ENCODE data around the gene UTS2R. TPM values are rescaled to one million over a fixed set of nuclear protein-coding genes. Genes with fewer than 3 reads are reported as not detected.
A peak's percentile ranks its signal among the peaks of the same experiment; 100 is the strongest.
"Not testable (repeated sequence)": the region's sequence is repeated elsewhere in the genome, so short reads cannot be mapped to it uniquely, and the experiment has no call there.

UTS2R gene
- polyA plus RNA-seq, 5 donors: 0.45 TPM; not detected in 4

DNA sequence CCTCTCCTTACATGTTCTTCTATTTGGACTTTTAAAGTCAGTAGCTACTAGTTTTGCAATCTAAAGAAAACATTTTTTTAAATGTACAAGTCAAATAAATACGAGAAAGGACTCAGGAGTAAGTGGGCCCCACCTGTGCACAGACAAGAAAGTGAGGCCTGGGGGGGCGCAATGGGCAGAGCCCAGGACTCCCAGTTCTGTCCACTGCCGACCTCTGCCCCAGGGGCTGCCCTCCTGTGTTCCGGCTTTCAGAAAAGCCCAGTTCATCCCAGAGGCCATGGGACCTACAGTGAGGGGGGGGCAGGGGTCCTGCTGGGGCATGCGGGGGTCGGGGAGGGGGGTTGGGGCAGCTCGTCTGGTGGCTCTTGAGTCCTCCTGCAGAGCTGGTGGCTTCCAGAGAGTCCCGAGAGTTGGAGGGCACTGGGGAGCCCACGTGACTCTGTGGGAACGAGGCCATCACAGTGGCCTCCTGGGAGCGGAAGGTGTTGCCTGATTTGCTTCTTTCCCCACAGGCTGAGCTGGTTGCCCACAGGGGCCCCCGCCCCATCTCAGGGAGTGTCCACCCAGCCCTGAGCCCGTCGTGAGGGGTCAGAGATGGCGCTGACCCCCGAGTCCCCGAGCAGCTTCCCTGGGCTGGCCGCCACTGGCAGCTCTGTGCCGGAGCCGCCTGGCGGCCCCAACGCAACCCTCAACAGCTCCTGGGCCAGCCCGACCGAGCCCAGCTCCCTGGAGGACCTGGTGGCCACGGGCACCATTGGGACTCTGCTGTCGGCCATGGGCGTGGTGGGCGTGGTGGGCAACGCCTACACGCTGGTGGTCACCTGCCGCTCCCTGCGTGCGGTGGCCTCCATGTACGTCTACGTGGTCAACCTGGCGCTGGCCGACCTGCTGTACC lies 2.4 kb downstream of the UTS2R start:
- no peak for DNase-seq

DNA sequence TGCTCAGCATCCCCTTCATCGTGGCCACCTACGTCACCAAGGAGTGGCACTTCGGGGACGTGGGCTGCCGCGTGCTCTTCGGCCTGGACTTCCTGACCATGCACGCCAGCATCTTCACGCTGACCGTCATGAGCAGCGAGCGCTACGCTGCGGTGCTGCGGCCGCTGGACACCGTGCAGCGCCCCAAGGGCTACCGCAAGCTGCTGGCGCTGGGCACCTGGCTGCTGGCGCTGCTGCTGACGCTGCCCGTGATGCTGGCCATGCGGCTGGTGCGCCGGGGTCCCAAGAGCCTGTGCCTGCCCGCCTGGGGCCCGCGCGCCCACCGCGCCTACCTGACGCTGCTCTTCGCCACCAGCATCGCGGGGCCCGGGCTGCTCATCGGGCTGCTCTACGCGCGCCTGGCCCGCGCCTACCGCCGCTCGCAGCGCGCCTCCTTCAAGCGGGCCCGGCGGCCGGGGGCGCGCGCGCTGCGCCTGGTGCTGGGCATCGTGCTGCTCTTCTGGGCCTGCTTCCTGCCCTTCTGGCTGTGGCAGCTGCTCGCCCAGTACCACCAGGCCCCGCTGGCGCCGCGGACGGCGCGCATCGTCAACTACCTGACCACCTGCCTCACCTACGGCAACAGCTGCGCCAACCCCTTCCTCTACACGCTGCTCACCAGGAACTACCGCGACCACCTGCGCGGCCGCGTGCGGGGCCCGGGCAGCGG lies 3.2 kb downstream of the UTS2R start:
- no peak for DNase-seq

DNA sequence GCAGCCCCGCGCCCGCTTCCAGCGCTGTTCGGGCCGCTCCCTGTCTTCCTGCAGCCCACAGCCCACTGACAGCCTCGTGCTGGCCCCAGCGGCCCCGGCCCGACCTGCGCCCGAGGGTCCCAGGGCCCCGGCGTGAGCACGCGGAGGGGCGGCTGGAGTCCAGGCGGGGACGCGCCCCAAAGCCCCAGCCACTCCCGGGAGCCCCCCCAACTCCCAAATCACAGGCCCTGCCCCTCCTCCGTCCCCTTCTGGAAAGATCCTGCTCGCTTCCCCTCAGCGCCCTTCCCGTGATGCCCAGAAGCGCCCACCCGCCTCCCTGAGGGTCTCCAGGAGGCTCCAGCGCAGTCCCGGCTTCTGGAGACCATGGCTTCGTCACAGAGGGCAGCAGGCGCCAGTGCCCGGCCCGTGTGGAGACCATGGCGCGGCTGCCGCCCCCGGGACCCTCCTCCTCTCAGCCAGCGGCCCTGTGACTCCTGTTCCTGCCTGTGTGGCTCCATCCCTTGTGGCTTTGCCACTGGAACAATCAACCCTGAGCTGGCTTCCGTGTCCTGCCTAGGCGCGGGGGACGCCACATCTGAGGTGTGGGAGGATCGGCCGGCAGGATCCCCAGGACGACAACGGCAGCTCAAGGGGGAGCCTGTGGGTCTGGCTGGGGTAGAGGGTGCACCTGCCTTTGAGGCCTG lies 3.9 kb downstream of the UTS2R start:
- no peak for DNase-seq

DNA sequence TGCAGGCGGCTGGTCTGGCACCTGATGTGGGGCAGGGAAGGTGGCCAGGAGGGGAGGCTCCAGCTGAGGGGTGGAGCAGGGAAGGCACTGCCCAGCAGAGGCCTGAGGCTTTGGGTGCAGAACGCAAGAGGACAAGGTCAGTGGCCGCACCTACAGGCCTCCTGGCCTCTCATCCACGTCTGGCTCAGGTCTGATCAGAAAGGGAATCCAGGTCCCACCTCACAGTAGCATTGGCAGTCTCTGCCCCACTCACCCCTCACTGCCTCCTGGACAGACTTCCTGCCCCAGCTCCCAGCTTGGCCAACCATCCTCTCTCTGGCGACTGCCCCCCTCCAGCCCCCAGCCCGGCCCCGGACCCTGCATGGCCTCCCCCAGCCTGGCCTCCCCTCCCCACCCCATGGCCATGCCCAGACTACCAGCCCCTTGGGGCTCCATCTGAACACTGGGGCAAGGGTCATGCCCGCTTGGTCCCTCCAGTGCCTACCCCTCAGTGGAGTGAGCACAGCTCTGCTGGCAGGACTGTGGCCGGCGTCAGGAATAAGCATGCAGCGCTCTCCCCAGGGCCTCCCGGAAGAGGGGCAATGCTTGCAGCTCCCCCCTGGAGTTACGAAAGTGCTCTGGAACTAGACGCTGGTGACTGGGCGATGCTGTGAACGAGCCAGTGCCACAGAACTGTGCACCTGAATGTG lies 4.6 kb downstream of the UTS2R start:
- no peak for DNase-seq

DNA sequence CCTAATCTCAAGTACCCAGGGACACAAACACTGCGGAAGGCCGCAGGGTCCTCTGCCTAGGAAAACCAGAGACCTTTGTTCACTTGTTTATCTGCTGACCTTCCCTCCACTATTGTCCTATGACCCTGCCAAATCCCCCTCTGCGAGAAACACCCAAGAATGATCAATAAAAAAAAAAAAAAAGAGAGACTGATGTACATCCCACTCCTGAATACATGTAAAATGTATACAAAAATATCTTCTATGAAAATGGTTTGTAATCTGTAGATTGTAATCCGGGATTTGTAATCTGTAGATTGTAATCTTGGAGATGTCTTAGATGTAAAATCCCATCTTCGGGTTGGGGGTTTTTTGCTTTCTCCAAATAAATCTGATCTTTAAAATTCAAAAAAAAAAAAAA lies 5.7 kb downstream of the UTS2R start:
- not testable (repeated sequence) for DNase-seq

DNA sequence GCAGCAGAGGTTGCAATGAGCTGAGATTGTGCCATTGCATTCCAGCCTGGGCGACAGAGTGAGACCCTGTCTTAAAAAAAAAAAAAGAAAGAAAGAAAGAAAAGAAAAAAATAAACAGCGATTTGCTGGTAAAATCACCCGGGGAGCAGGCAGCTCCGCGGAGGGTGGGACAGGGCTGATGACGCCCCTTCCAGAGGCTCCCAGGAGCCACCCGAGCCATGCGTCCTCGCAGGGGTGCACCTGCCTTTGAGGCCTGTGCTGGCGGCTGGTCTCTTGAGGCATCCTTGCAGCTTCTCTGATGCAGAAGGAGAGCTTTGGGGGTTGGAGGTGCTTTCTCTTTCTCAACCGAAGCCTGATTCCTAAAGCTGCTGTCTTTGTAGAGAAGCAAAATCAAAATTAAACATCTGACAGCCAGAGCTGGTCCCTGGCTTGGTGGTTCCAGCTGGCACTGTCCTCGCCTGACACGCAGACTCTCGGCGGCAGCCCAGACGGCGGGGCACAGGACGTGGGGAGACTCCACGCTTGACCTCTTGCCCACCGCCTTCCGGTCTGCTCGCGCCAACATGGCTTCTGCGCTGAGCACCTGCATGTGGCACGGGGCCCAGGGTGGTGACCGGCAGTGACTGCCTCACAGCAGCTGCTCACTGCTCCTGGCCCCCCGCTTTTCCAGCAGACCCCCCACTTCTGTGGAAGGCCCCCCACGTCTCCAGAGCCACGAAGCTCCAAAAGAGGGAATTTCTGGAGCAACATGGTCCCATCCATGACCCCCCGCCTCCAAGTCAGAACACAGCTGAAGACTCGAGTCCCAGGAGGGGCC lies 6.6 kb downstream of the UTS2R start:
- DNase-seq: no peak

DNA sequence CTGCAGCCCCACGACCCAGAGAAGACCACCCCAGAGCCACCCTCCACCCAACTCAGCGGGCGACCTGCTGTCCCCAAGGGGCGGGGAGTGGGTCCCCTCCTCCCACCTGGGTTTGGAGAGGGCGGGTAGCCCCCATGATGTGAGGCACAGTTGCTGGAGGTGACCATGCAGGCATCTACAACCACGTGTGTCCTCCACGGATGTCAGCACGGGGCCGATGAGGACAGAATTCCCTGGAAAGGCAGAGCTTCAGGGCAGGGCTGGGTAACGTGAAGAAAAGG lies 7.1 kb downstream of the UTS2R start:
- DNase-seq: no peak

DNA sequence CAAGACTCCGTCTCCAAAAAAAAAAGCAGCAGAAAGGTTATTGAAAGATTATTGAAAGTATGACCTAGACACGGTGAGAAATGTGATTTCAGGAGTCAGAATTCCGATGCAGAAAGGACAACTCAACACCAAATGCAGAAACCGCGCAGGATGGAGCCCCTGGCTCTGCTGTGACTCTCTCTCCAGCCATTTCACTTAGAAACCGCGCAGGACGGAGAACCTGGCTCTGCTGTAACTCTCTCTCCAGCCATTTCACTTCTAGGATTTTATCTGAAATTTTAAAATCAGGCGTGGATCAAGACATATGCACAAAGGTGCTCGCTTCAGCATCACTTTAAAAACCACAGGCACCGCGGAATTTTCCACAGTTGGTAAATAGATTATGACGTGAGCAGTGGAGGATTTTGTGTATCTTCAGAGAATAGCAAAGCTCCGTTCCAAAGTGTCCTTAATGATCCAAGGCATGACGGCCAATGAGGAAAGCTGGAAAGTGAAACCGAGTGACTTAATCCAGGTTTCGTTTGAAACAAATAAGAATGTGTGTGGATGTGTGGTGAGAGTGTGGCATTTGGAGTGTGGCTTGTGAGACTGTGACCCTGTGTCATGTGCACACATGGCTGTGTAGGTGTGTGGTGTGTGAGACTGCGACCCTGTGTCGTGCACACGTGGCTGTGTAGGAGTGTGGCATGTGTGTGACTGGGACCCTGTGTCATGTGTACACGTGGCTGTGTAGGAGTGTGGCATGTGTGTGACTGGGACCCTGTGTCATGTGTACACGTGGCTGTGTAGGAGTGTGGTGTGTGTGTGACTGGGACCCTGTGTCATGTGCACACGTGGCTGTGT lies 9.5 kb downstream of the UTS2R start:
- DNase-seq: no peak

DNA sequence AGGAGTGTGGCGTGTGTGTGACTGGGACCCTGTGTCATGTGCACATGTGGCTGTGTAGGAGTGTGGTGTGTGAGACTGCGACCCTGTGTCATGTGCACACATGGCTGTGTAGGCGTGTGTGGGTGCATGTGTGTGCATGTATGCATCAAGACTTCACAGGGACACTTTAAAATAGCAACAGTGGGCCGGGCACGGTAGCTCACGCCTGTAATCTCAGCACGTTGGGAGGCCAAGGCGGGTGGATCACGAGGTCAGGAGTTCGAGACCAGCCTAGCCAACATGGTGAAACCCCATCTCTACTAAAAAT lies 10.1 kb downstream of the UTS2R start:
- DNase-seq: not testable (repeated sequence)

DNA sequence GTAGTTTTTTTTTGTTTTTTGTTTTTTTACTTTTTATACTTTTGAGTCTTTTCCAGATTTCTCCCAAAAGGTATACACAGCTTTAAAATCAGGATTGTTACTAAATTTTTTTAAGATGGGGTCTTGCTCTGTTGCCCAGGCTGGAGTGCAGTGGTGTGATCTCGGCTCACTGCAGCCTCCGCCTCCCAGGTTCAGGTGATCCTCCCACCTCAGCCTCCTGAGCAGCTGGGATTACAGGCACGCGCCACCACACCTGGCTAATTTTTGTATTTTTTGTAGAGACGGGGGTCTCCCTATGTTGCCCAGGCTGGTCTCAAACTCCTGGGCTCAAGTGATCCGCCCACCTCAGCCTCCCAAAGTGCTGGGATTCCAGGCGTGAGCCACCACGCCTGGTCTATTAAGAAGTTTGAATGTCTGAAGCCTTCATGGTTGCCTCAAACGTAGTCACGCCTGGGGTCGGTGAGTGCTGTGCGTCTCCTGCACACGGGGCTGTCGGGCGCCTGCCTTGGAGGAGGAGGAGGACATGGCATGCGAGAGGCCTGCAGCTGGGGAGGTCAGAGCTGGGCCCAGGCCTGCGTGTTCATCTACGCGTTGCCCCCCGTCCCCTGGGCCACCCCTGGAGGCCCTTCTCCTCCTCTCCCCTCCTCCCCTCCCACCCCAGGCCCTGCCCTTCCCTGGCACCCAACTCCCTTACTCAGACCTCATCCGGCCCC lies 10.8 kb downstream of the UTS2R start:
- DNase-seq: not testable (repeated sequence)

DNA sequence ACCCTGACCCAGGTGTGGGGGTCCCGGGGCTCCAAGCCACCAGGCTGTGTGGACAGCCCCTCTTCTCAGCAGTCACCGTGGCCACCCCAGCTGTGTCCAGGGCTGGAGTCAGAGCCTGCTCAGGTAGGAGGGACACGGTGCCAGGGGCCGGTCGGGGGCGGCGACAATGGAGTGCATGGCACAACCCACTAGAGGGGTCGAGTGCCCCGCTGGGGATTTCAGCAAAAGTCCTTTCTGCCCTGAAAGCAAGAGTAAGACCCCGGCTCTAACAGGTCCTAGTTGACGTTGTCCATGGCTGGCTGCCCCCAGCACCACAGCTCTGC lies 11.3 kb downstream of the UTS2R start:
- DNase-seq: no peak

DNA sequence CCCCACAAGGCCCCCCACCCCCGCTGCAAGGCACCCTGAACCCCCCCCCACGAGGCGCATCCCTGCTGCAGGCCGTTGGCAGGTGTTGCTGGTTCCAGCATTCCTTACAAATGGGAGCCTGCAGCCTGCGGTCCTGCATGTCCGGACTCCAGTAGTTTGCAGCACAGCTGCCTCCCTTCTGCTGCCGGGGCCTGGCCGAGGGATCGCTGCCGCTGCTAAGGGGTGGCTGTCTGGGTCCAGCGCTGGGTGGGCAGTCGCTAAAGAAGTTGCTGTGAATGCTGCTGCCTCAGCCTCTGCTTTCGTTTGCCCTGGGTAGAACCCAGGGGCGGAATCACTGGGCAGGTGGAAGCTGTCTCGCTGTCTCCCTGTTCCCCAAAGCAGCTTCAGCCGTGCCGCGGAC lies 11.8 kb downstream of the UTS2R start:
- DNase-seq: no peak

DNA sequence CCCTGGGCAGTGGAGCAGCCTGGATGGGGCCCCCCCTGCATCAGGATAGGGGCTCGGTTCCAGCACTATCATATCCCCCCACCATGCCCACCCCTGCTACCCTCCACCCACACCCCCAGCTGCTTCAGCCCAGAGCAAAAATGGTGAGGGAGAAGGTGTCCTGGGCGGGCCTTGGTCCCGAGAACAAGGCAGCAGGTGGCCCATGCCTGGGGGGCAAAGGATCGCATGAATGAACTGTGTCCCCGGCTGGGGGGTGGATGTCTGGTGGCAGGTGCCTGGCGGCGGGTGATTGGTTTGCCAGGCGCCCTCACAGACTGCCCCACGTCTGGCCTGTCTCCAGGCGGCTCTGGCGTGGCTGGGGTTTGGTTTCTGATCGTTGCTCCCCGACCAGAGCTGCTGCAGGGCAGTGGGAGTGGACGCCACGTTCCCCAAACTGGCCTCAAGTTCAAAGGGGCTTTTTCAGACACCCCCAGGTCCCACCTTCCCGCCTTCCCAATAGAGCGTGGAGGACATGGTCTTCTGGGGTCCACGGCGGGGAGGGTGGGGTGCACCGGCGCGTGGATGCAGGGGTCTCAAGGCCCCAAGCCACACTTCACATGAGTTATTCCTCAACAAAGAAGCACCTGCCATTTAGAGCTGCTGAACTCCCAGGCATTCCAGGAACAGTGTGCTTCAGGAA lies 12.6 kb downstream of the UTS2R start:
- DNase-seq: no peak

DNA sequence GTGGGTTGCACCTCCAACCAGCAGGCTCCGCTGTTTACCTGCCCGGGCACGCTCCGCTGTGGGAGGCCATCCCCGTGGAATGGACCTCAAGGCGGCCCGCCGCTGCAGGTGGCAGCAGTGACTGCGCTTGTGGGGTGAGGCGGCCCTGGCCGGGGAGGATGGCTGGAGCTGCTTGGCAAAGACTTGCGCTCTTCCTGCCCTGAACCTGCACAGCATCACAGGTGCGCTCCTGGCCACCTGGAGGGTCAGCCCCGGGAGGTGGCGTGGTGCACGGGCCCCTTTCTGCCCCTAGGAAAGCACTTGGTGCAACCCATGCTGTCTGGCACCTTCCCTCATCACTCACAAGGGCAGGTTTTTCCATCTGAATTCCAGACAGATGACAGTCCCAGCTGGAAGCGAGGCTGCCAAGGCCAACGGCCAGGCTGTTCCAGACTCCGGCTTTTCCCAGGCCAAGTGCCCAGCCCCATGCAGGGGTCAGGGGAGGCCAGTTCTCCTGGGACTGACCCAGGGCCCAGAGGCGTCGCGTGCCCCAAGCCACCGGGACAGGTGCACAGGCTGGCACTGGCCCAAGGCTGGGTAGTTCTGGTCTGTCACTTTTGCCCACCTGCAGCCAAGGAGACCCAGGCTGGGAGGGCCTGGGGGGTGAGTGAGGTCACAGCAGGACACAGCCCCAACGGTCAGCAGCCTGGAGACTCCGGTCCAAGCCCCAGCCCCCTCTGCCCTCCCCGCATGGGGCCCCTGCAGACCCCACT lies 13.3 kb downstream of the UTS2R start:
- DNase-seq: no peak

DNA sequence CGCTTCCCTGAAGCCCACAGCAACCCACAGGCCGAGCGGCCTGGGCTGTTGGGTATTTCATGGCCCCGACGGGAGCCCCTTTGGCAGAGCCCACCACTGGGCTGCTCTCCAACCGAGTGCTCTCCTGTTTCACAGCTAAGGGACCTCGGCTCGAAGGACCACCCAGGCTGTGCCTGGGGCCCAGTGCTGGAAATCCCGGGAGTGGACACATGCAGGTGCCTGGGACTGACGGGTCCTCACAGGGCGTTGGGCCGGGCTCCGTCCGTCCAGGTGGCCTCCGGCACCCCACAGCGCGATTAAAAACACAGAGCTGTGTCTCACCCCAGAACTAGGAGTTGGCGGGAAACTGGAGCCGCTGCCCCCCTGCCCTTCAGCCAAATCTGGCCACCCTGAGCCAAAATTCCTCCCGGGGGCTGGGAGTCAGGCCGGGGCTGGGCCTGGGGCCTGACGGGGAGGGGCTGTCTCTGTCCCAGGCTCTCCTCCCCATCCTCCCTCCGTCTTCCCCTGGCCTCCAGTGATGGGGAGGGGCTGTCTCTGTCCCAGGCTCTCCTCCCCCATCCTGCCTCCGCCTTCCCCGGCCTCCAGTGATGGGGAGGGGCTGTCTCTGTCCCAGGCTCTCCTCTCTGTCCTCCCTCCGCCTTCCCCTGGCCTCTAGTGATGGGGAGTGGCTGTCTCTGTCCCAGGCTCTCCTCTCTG lies 14.1 kb downstream of the UTS2R start:
- DNase-seq: peak; percentile 33 to 37

DNA sequence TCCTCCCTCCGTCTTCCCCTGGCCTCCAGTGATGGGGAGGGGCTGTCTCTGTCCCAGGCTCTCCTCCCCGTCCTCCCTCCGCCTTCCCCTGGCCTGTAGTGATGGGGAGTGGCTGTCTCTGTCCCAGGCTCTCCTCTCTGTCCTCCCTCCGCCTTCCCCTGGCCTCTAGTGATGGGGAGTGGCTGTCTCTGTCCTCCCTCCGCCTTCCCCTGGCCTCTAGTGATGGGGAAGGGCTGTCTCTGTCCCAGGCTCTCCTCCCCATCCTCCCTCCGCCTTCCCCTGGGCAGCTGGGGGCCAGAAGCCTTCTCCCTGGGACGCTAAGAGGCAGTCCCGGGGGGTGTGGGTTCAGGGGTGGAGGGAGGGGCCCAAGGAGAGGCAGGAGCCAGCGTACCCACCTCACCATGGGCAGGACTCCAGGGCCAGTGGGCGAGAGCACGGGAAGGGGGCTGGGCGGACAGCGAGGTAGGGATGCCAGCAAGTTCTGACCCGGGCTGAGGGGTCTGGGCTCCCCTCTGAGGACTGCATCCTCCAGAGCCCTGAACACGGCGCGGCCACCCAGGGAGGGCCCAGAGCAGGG lies 14.8 kb downstream of the UTS2R start:
- no peak for DNase-seq

DNA sequence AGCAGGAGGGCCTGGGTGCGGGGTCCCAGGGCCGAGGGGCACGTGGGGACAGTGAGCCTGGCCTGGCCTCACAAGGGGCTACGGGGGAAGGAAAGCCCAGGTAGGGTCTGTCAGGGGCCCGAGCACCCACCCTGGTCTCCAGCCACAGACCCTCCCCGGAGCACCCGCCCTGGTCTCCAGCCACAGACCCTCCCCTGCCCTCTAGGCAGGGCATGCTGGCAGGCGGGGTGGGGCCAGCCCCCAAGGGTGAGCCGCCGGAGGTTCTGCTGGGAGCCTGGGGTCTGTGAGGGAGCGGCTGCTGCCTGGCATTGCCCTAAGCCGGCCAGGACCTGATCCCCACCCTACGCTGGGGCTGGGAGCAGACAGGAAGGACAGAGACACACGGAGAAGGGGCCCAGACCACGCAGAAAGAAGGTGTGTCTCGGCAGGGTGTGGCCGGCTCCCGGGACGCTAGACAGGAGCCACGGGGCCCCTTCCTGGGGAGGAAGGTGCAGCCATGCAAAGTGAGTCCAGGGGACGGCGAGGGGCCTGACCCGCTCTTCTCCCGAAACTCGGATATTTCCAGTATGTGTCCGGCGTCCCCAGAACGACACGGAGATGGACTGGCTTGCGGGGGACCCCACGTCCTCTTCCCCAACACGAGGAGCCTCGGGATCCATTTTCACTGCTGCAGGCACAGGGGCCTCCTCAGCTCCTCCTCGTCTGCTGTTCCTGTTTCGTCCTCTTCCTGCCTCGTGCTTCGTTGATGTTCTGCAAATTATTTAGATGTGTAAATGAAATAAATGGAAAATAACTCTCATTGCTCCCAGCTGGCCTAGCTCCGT lies 15.5 kb downstream of the UTS2R start:
- no peak for DNase-seq
